Activated T-cell treated with anti-CD3 and anti-CD28 coated beads for 48 hours (primary cell): ENCODE results near the gene FAM234B.

Experiments
- DNase-seq: peaks from one replicate; pipeline ENCODE4 v3.0.0-alpha.2; 2020; ENCODE audit warnings: low read depth

FAM234B gene

DNA sequence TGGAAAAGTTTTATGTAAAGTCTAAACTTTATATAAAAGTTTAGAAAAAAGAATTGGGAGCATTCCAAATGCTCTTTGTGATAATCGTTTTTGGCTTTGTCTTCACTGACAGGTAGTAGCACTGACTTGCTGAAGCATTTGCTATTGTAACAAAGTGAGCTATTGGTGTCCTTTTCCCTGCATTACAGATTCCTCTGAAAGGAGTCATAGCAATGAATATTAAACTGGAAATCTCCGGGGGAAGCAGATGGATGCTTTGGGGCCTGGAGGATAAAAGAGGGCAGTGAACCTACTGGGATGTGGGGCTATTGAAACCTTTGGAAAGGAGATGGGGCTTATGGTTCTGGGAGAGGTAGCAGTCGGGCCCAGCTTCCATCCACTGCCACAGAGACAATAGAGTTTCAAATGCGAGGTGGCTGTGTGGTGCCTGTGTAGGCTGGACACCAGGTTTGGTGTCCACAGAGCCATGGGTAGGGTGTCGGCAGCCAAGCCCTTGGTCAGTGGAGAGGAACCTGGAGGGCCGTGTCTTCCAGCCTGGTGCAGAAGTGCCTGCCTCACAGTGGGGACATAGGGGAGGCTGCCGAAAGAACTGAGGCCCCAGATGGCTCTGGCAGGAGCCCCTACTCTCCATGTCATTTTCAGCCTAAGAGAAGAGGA is 49.1 kb downstream of the FAM234B start:
- DNase-seq: no peak

DNA sequence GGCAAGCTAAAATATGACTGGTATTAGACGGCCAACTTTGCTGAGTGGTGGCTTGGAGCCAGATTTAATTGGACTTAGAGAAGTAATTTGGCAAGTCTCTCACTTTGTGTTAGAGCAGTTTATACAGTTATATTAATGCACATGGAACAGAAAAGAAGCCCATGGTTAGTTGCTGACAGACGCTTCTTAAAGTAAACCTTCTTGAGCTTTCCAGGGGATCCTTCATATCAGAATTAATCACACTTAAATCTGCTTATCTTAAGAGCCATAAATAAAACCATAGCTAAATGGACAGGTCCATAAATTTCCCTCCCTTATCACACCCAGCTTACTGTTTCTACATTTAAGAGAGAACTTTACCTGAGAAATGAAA is 49.7 kb downstream of the FAM234B start:
- DNase-seq: no peak

DNA sequence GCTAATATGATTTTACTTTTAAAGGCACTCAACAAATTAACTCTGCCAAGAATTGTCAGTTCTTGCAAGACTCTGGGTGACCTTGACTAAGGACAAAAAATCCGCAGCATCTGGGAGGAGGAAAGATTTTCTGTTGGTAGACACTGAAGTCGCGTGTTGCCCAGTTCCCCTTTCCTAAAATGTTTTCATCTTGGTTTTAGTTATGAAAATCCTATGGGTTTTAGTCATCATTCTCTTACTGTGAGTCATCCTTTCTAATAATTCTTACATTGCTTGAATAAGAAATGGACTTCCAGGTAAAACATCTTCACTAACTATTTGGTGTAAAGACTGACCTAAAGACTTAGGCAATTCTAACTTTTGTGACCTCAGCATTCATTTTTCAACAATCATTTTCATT is 50.2 kb downstream of the FAM234B start:
- no peak for DNase-seq

DNA sequence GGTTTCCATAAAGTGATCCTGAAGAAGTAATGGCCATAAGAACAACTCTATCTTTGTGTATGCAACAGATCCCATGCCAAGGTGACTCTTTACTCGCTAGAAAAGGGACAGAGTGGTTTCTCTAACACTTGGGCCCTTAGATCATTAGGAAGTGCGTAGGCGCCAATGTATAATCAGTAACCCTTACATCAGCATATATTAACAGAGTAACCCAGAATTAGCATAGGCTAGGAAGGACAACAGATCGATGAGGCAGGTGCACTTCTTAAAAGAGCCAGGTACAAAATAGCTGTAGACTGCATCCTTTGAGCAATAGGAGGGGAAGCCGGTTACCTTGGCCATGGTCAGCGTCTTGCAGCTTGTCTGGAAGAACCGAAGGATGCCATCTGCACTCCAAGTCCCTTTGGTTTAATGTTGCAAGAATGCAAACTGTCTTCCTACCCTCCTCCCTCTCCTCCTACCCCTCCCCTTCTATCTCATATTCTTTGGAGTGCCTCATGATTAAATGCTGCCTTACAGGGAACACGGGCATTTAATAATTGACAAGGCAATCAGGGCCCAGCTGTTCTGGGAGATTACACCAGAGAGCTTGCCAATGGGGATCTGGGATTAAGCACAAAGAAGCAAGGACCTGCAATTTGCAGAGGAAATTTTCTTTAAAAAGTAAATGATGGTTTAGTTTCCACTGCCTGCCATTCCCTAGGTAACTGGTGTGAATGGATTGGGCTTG is 51.2 kb downstream of the FAM234B start:
- no peak for DNase-seq

DNA sequence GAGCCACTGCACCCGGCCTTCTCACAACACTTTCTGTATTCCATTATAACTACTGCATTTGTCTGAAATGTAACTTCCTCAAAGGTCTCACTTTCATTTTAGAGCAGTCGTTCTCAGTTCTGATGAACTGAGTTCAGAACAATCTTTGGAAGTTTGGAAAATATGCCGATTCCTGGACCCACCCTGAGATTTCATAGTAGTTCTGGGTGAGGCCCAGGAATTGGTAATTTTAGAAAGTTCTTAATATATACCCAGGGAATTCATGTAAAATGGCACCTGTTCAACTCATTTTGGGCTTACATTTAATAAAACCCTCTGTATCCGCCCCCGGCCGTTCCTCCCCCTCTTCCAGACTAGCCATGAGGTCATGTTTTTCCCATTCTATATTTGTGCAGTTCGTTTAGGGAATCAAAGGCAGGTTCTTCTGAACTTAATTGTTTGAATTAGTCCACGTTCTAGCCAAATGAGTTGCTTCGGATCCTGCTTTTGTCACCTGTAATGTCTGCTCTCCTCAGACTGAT is 53.4 kb downstream of the FAM234B start:
- DNase-seq: no peak

DNA sequence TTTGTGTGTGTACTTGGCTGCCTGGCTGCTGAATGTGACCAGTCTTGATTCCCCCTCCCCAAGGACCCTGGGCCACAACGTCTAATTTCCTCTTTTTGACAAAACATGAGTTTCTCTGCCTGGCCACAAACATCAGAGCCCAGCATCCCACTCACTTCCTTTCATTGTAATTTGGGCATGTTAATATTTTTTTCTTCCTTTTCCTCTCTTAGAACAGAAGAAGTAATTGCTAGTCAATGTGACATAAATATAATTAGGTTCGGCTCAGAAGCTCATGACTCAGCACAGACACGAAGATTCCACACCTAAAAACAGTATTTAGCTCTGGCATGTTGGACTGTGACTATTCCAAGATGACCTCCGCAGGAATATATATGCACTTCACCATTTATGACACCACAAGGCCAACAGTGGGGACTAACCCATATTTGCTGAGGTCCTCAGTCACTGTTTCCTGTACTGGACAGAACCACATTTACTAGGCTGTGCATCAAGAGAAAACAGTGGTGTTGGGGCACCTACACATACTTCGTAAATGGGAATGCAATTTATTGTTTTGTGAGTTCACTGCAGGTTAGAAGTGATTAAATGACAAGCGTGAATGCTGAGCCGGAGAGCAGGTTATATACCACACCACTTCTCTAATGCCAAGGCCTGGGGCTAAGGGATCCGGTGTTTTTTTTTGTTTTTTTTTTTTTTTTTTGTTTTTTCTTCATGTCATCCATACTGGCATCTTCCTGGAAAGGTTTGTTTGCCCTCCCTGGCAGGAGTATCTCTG is 55.1 kb downstream of the FAM234B start:
- no peak for DNase-seq

DNA sequence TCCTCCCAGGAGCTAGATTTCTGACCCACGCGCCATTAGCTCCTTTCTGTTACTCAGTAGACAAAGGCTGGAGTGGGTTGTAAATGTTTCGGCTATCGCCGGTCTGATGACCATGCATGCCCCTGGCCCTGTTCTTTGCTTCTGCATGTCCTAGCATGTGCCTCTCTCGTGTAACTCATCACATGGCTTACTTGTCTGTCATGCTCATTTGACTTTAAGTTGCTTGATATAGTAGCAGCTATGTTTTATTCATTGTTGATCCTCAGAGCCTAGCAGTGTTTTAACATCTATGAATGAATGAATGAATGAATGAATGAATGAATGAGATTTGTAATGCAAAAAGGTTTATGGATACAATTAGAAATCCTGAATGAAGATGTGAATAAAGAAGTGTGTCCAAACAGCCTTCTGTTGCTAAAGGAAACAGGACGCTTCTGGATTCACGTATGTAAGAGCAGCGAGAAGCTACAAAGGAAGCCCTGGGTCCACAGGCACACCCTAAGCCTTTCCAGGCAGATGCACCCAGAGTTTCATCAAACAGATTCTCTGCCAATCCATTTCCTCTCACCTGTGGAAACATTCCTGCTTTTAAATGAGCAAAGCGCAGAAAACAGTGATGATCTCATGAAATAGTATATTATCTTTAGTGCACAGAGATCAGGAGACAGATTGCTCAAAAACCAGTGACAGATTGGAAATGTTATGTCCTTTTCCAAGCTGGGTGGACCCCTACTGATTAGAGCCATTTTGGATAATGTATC is 55.8 kb downstream of the FAM234B start:
- DNase-seq: no peak

DNA sequence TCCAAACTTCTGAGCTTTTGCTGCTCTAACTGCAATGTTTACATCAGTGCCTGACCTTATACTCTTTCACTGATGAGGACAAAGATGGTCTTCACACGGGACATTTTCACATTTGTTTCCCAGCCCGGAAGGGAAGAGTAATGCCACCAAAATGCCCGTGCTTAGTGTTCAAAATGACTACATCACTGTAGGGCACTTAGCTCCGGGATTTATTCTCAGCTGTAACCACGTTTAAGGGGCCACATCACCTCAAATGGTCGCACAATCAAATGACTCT is 56.4 kb downstream of the FAM234B start:
- DNase-seq: no peak

DNA sequence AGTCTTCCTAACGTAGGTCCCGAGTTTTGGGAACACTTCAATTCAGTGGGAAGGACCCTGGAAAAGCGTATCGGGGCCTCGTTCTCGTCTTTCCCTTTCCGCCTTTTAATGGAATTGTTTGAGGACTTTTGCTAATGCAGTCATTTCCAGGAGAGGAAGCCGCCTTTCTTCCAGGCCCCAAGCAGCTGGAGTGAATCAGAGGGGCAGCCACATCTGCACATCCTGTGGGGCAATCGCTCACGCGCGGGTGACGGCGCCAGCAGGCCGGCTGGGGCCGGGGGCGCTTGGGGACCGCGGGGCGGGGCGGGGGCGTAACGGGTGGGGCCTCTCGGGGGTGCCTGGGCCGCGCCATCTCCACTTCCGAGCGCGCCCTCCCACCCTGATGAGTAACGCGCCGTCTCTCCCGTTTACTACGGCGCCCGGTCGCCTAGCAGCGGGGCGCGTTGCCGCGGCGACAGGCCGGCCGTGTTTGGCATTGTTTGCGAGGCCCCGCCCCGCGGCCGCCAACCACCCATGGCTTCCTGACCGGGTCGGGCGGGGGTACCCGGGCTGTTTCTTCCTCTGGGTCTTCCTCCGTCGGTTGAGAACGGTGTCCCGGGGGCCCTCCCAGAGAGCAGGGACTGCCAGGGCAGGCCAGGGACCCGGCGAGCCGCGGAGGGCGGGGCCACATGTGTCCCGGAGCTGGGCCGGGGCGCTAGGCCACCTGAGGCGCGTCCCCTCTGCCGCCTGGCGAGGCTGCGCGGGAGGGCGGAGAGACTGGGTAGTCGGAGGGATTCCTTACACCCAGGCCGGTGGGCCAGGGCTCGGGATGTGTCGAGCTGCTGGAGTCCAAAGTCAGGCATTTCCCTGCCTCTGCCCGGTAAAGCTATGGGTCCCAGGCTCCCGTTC is 56.9 kb downstream of the FAM234B start:
- DNase-seq: peak; percentile 86

DNA sequence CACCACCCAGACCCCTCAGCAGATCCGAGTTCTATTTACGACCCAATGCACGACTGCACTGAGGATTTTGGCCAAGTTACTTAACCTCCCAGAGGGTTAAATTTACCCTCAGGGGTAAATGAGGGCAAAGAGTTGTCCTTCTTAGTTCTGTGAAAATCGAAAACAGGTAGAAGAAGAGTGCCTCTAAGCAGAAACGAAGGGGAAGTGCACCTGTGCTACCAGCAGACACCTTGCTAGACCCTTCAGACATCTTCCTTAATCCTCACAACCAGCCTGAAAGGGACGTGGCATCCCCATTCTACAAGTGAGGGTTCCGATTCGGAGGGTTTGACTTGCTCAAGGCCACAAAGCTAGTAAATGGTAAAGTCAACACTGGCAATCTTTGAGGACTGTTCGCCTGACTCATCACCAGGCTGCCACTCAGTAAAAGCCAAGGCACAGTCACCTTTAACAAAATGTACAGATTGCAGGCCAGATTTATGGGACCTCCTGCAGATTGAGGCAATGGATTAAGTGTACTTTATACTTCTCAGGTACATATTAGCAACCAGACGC is 57.7 kb downstream of the FAM234B start:
- DNase-seq: peak; percentile 12

DNA sequence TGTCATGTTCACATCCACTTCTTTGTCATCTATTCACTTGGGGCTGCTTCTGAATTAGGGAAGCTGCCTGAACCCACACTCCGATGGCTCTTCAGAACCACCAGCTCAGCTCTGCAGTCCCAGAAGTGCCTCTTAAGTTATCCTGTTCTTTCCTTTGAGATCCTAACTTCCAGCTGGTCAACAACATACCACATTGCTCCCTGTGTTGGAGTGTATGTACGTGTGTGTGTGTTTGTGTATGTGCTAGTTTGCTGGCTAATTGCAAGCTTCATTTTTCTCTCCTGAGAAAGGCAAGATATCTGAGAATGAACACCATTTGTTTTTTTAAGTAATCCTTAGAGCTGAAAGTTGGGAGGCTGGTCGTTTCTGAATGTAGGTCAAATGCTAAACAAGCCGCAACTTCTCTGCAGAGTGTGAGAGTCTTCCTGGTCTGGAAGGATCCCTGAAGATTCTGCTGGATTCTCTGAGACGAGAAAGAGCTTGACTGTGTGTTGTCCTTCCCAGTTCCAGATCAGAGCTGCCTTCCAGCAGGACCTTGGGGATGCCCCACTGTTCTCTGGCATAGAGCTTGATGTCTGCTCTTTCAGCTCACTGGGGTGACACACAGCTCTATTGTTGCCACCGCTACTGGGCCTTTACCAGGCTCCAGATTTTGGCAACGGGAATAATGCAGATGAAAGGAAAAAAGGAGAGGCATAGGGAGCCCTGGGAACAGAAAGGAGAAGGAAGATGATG is 58.4 kb downstream of the FAM234B start:
- no peak for DNase-seq

DNA sequence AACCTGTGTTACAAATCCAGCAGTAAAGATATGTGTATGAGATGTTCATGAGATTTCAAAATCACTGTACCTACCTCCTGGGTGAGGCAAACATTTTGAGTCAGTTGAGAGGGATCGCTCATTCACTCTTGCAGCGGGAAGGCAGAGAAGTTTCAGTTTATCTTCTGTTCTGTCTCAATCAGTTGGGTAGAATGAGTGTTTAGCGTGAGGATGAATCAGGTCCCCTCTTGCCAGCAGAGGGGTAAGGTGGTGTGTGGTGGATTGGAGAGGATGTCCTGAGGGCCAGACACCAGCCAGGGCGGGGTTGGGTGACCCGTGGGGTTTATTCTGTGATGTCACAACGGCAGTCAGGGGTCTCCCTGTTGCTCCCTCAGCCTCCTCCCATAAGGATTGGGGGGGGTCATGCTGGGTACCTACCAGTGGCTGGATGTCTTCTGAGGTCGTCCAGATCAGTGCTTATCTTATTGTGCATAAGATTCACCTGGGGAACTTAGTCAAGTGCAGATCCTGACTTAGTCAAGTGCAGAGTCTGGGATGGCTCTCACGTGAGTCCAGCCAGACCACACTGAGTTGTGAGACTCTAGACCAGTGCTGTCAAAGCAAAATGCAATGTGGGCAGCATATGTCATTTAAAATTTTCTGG is 59.3 kb downstream of the FAM234B start, which contains the start of gene GSG1:
Gene GSG1, minus strand, starts transcription at position 277 of the 643 bp plus-strand sequence. Its CDS starts 155 bp downstream, at position 122.
- peak; percentile 27 for DNase-seq

DNA sequence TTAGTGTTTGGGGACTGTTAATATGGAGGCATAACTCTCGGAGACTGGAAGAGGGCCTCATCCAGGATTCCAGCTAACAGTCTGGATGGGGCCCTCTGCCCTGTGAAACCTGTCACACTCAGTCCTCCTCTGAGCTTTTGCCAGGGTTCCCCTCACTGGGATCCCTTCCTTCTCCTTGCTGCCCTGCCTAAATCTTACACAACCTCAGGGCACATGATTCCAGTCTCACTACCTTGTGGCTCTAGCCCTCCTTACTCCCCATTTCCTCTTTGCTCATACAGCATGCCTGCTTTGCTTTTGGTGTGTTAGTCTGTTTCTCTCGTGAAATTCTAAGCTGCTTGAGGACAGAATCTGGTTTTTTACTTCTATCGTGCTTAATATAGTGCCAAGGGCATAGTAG is 60.2 kb downstream of the FAM234B start:
- DNase-seq: no peak

DNA sequence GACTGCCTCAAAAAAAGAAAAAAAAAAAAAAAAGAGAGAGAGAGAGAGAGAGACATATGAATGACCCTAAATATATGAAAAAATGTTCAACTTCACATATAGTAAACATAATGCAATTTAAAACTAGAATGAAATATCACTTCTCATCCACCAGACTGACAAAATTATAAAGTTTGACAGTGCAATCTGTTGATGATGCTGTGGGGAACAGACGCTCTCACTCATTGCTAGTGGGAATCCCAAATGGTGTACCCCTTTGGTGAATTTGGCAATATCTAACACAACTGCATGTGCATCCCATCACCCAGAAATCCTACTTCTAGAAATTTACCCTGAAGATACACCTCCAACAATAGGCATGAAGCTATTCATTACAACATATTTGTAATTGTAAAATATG is 61.6 kb downstream of the FAM234B start:
- DNase-seq: no peak

DNA sequence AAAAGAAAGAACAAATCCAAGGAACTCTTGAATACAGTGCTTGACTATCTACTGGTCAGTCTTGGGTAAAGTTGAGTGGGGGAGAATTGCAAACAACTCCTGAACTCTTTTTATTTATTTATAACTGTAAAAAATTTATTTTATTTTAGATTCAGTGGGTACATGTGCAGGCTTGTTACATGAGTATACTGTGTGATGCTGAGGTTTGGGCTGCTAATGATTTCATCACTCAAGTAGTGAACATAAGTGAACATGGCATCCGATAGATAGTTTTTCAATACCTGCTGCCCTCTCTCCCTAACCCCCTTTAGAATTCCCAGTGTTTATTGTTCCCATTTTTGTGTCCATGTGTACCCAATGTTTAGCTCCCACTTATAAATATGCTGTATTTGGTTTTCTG is 62.5 kb downstream of the FAM234B start:
- no peak for DNase-seq

DNA sequence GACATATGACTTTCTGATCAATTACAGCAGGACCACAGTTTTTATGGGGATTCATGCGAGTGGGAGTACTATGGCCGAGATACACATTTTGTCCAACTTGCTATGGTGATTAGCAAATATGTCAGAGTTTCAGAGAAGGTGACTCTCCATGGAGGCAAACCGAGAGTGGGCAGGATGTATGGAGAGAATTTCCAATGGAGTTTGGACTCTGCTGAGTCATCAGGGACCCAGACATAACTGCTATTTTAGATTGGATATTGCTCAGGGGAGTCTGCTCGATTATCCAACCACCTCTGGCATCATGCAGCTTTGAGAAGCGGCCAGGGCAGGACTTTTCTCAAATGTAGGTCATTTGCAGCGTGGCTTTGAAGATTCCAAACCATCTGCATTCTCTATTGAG is 68.8 kb downstream of the FAM234B start:
- DNase-seq: no peak

DNA sequence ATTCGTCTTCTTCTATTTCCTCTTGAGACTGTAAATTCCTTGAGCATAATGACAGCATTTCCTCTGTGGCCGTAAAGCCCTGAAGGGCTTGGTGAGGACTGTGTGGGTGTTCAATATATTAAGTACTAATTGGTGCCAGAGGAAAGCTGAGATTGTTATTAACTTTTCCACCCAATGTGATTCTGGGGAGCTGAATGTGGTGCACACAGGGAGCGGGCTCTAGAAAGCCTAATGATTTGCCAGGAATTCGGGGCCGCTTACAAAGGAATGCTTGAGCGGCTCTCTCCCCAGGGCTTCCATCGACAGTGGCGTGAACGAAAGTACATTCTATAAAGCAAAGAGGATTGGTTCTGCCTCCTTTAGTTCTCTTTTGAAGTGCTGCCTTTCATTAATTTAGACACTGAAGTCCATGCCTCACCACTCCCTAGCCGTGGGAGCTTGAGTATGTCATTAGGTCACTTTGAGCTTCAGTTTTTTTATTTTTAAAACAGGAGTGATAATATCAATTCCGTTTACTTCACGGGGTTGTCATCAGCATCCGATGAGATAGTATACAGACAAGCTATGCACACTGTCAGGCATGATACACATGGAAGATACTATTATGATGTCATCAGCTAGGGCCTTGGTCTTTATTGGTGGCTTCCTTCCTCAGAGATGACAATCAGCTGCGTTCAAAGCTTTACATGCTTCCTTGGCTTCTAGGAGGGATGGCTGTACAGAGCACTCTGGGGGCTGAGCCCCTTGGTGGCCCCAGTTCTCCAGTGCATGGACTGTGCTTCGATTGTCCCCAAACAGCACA is 70.3 kb downstream of the FAM234B start:
- DNase-seq: no peak

DNA sequence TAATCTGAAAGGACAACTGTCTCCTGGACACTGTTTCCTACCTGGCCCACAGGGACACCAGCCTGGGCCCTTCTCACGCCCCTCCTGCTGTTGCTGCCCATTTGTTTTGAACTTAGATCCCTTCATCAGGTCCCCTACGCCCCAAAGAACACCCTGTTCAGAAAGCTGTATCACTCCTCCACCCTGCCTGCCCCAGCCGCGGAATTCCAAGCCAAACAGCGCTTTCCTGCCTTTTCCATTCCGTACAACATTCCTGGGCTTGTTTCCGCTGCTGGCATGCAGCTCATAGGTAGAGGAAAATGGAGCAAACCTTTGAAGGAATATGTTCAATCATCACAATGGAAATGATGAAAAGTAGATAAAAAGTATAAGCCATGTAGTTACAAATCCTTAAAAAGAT is 72.1 kb downstream of the FAM234B start:
- no peak for DNase-seq

DNA sequence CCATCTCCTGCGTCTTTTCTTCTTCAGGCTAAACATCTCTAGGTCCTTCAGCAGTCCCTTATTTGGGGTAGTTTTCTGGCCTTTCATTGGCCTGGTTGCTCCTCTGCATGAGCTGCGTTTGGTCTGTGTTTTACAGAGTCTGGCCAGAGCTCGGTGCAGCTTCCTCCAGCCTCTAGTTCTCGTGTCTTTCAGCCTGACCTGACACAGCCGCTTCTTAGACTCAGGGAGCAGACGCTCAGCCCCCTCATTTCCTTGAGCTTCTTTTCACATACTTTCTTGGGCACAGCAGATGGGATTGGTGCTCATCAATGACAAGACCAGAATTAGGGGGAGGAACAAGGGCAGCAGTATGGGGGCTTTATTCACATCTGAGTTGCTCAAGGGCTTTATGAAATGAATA is 72.8 kb downstream of the FAM234B start:
- DNase-seq: no peak
